Neural cell (in vitro differentiated cells): ENCODE measurements around the gene FHIT. TPM values are rescaled to one million over a fixed set of nuclear protein-coding genes. Genes with fewer than 3 reads are reported as not detected.

Experiments used
- H2AFZ ChIP-seq: fragments of 200-600, 300-800 bp; sonication (generic), shearing (Covaris generic); 2 replicates; pipeline ENCODE4 v1.6.0; 2014; ENCODE audit warnings: low read depth, mild to moderate bottlenecking, antibody characterized with exemption, low read length, moderate library complexity
- H3F3A ChIP-seq: fragments of 200-600 bp; shearing (Covaris generic); 2 replicates; pipeline ENCODE4 v1.6.1; 2016; ENCODE audit warnings: mild to moderate bottlenecking, moderate library complexity, mixed read lengths, antibody characterized with exemption, low read length; ENCODE audit not compliant: insufficient read depth, poor library complexity, severe bottlenecking
- H3K27ac ChIP-seq: fragments of 200-600, 300-800 bp; sonication (generic), shearing (Covaris generic); 2 replicates; pipeline ENCODE4 v1.5.1; 2014; ENCODE audit warnings: mild to moderate bottlenecking, low read length, moderate library complexity
- H3K27me3 ChIP-seq: fragments of 300-800, 200-600 bp; sonication (generic), shearing (Covaris generic); 2 replicates; pipeline ENCODE4 v1.6.0; 2014; ENCODE audit warnings: mild to moderate bottlenecking, low read depth, low read length, moderate library complexity; ENCODE audit not compliant: insufficient read depth
- H3K36me3 ChIP-seq: fragments of 300-800, 200-600 bp; sonication (generic), shearing (Covaris generic); 2 replicates; pipeline ENCODE4 v1.5.1; 2014; ENCODE audit warnings: mild to moderate bottlenecking, antibody characterized with exemption, low read length, moderate library complexity; ENCODE audit not compliant: insufficient read depth
- H3K4me2 ChIP-seq: fragments of 300-800, 200-600 bp; sonication (generic), shearing (Covaris generic); 2 replicates; pipeline ENCODE4 v1.6.0; 2014; ENCODE audit warnings: mild to moderate bottlenecking, low read length
- H3K4me3 ChIP-seq: fragments of 300-800, 200-600 bp; sonication (generic), shearing (Covaris generic); 2 replicates; pipeline ENCODE4 v1.5.1; 2014; ENCODE audit warnings: mild to moderate bottlenecking, low read length, moderate library complexity
- H3K79me2 ChIP-seq: fragments of 200-600 bp; shearing (Covaris generic); replicated peaks from 2 replicates; pipeline ENCODE4 v1.6.0; 2014; ENCODE audit warnings: mild to moderate bottlenecking, low read length, moderate library complexity; ENCODE audit not compliant: insufficient read depth
- H3K9ac ChIP-seq: fragments of 300-800, 200-600 bp; sonication (generic), shearing (Covaris generic); 2 replicates; pipeline ENCODE4 v1.6.1; 2016; ENCODE audit warnings: mild to moderate bottlenecking, low read length, mixed read lengths
- H3K9me2 ChIP-seq: fragments of 200-600 bp; shearing (Covaris generic); 2 replicates; pipeline ENCODE4 v1.6.1; 2016; ENCODE audit warnings: mild to moderate bottlenecking, low read length, mixed read lengths; ENCODE audit not compliant: insufficient read depth
- H3K9me3 ChIP-seq: fragments of 200-600, 300-800 bp; sonication (generic), shearing (Covaris generic); 2 replicates; pipeline ENCODE4 v1.6.1; 2016; ENCODE audit warnings: mild to moderate bottlenecking, mixed run types, low read length, moderate library complexity, mixed read lengths
- H4K20me1 ChIP-seq: fragments of 200-600 bp; shearing (Covaris generic); 2 replicates; pipeline ENCODE4 v1.6.1; 2016; ENCODE audit warnings: mild to moderate bottlenecking, mixed run types; ENCODE audit not compliant: insufficient read depth
- CTCF ChIP-seq: fragments of 450-650 bp; IDR thresholded peaks from 2 replicates; pipeline ENCODE4 v1.5.1; 2014; ENCODE audit warnings: antibody characterized with exemption, mild to moderate bottlenecking, moderate library complexity; ENCODE audit not compliant: poor library complexity, severe bottlenecking
- EP300 ChIP-seq: fragments of 450-650 bp; conservative IDR thresholded peaks from 2 replicates; pipeline ENCODE4 v1.6.1; 2014; ENCODE audit warnings: antibody characterized with exemption, mild to moderate bottlenecking, moderate library complexity; ENCODE audit not compliant: poor library complexity, severe bottlenecking
- EZH2 ChIP-seq: fragments of 200-600, 300-800 bp; shearing (Covaris generic), sonication (generic); IDR thresholded peaks from 2 replicates; pipeline ENCODE4 v1.6.1; 2014; ENCODE audit warnings: antibody characterized with exemption, low read length, borderline replicate concordance, mild to moderate bottlenecking; ENCODE audit not compliant: insufficient read depth, poor library complexity, severe bottlenecking
- MXI1 ChIP-seq: fragments of 450-650 bp; conservative IDR thresholded peaks from 2 replicates; pipeline ENCODE4 v1.6.1; 2014; ENCODE audit warnings: antibody characterized with exemption, mild to moderate bottlenecking; ENCODE audit not compliant: poor library complexity, severe bottlenecking
- POLR2AphosphoS5 ChIP-seq: IDR thresholded peaks from 2 replicates; pipeline ENCODE4 v1.6.1; 2012
- RAD21 ChIP-seq: fragments of 450-650 bp; conservative IDR thresholded peaks from 2 replicates; pipeline ENCODE4 v1.6.1; 2014; ENCODE audit warnings: antibody characterized with exemption, mild to moderate bottlenecking, moderate library complexity
- REST ChIP-seq: IDR thresholded peaks from 2 replicates; pipeline ENCODE4 v1.6.1; 2012; ENCODE audit warnings: borderline replicate concordance
- SMC3 ChIP-seq: fragments of 450-650 bp; conservative IDR thresholded peaks from 2 replicates; pipeline ENCODE4 v1.6.1; 2014; ENCODE audit warnings: antibody characterized with exemption, mild to moderate bottlenecking, moderate library complexity; ENCODE audit not compliant: poor library complexity
- TAF1 ChIP-seq: IDR thresholded peaks from 2 replicates; pipeline ENCODE4 v1.6.1; 2012; ENCODE audit warnings: low read depth
- polyA plus RNA-seq: library from polyadenylated mRNA; depleted of rRNA; stranded (reverse); fragments of >200 nt; gene quantifications from 2 replicates; pipeline ENCODE4 v1.2.3, GENCODE V29; 2014

The FHIT gene
- polyA plus RNA-seq, 1 donor from 2014 or later, result not detected

GRCh38 chr3:60160822-60161748 lies 1090.2 kb downstream of the FHIT start:
- Histone ChIP-seq H3K79me2 (no peaks in the 10 kb centered on the region), H3K4me2 (no peak overlapping the region), H3K4me3 (no peak overlapping the region), H4K20me1 (no peaks in the 10 kb centered on the region), H3K27me3 (no peaks in the 10 kb centered on the region), H3K36me3 (no peaks in the 10 kb centered on the region), H3K9ac (no peak overlapping the region), H3K9me3 (no peaks in the 10 kb centered on the region), H2AFZ (no peak overlapping the region), H3F3A (no peaks in the 10 kb centered on the region), H3K9me2 (no peaks in the 10 kb centered on the region), H3K27ac (no peak overlapping the region)
- TF ChIP-seq RAD21 (no peak), MXI1 (no peak), SMC3 (no peak), CTCF (no peak), POLR2AphosphoS5 (no peak), EP300 (no peak), EZH2 (no peak), REST (no peak), TAF1 (no peak)

GRCh38 chr3:60160111-60160821 lies 1091.0 kb downstream of the FHIT start:
- no peak overlapping the region for H3K4me2 ChIP-seq
- no peaks in the 10 kb centered on the region for H3K9me3 ChIP-seq
- TF ChIP-seq EP300 (no peak), RAD21 (no peak), POLR2AphosphoS5 (no peak), REST (no peak), TAF1 (no peak), SMC3 (no peak), EZH2 (no peak), MXI1 (no peak), CTCF (no peak)
- H3K79me2 ChIP-seq, result no peaks in the 10 kb centered on the region
- no peaks in the 10 kb centered on the region for H3F3A ChIP-seq
- H3K9ac ChIP-seq, result no peak overlapping the region
- no peaks in the 10 kb centered on the region for H3K9me2 ChIP-seq
- no peaks in the 10 kb centered on the region for H3K36me3 ChIP-seq
- no peaks in the 10 kb centered on the region for H4K20me1 ChIP-seq
- H3K27ac ChIP-seq, result no peak overlapping the region
- H2AFZ ChIP-seq, result no peak overlapping the region
- no peak overlapping the region for H3K4me3 ChIP-seq
- no peaks in the 10 kb centered on the region for H3K27me3 ChIP-seq
